Muscle of leg (tissue), 11 donors: Measurements from ENCODE around the gene SERTAD3. TPM values are rescaled to one million over a fixed set of nuclear protein-coding genes. Genes with fewer than 3 reads are reported as not detected.

Source experiments
- DNase-seq: peaks from one replicate; pipeline ENCODE4 v3.0.0; 2013
- H3K27ac ChIP-seq: one replicate; pipeline ENCODE4 v1.5.1; 2013; ENCODE audit warnings: mild to moderate bottlenecking, low read length, control low read depth
- H3K27me3 ChIP-seq: one replicate; pipeline ENCODE4 v1.6.1; 2013; ENCODE audit warnings: low read length; ENCODE audit not compliant: control insufficient read depth, insufficient read depth
- H3K36me3 ChIP-seq: one replicate; pipeline ENCODE4 v1.6.1; 2013; ENCODE audit warnings: low read length; ENCODE audit not compliant: control insufficient read depth, insufficient read depth
- H3K4me1 ChIP-seq: one replicate; pipeline ENCODE4 v1.6.1; 2013; ENCODE audit warnings: low read length; ENCODE audit not compliant: control insufficient read depth, insufficient read depth
- H3K4me3 ChIP-seq: one replicate; pipeline ENCODE4 v1.5.1; 2013; ENCODE audit warnings: low read length, control low read depth
- H3K9me3 ChIP-seq: replicated peaks from 2 replicates; pipeline ENCODE4 v1.6.1; 2013; ENCODE audit warnings: low read depth, low read length; ENCODE audit not compliant: control insufficient read depth
- WGBS: methylation state at CpG from one replicate; pipeline ENCODE4 v1.1.5; 2013; ENCODE audit warnings: missing lambda C conversion rate; ENCODE audit not compliant: insufficient coverage; 5-methylcytosine and 5-hydroxymethylcytosine counted together
- polyA plus RNA-seq, 8 donors: library from polyadenylated mRNA; unstranded; fragments of 120-200 nt; gene quantifications; one replicate each; pipeline versions ENCODE4 v1.2.1 to v1.2.3, GENCODE V29; 2013; ENCODE audit warnings: inconsistent platforms in 1 of 8, low replicate concordance in 1 of 8; ENCODE audit not compliant: insufficient read length in 8 of 8, insufficient read depth in 1 of 8
- total RNA-seq: library from RNA; stranded (reverse); fragments of 120-200 nt; gene quantifications from one replicate; pipeline ENCODE4 v1.2.4, GENCODE V29; 2013

Gene SERTAD3
- total and polyA plus RNA-seq, 9 donors = 45.5 to 66.1 (median 52.7) TPM

DNA sequence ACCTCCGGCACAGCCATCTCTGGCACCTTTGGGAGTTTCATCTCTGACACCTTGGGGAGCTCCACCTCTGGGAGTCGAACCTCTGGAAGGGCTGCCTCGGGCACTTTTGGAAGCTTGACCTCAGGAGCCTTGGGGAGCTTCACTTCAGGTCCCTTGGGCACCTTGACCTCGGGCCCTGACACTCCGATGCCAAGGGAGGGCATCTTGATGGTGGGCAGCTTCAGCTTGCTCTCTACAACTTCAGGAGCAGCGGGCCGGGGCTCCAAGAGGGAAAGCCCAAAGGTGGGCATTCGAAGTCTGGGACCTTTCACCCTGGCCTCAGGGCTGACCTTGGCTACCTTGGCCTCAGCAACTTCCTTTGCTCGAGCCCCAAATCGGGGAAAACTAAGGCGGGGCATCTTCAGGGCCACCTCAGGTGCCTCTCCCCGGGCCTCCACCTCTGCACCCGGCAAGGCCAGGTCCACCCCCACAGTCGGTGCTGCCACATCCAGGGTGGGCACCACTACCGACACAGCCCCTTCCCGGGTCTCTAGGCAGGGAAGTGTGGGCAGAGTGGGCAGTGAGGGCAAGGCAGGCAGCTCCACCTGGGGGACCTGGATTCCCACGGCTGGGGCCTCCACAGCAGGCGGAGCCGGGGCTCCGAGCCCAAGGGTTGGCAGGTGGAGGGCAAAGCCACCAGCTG lies 47.1 kb downstream of the SERTAD3 start:
- Histone ChIP-seq H3K9me3 (no peaks in the 10 kb centered on the region), H3K36me3 (peaks cover 6% of the 10 kb centered on the region), H3K4me3 (no peak overlapping the region), H3K27ac (no peak overlapping the region), H3K4me1 (peaks cover 3% of the 10 kb centered on the region), H3K27me3 (no peaks in the 10 kb centered on the region)
- WGBS = 92% methylated on average over 17 of the region's 20 CpGs
- DNase-seq = no peak

DNA sequence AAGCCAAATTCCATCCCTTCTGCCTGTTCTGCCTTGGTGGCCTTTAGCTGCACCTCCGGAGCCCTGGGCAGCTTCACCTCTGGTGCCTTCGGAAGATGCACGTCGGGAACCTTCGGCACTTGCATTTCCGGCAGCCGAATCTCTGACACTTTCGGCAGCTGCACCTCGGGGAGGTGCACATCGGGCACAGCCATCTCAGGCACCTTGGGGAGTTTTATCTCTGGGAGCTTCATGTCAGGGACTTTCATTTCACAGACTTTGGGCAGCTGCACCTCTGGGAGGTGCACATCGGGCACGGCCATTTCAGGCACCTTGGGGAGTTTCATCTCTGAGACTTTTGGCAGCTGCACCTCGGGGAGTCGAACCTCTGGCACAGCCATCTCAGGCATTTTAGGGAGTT lies 48.2 kb downstream of the SERTAD3 start:
- H3K27me3 ChIP-seq = no peaks in the 10 kb centered on the region
- no peaks in the 10 kb centered on the region for H3K9me3 ChIP-seq
- no peak overlapping the region for H3K27ac ChIP-seq
- H3K4me3 ChIP-seq = no peak overlapping the region
- peaks cover 6% of the 10 kb centered on the region for H3K36me3 ChIP-seq
- WGBS = 84% methylated on average over 14 of the region's 14 CpGs
- H3K4me1 ChIP-seq = peaks cover 3% of the 10 kb centered on the region
- no peak for DNase-seq

DNA sequence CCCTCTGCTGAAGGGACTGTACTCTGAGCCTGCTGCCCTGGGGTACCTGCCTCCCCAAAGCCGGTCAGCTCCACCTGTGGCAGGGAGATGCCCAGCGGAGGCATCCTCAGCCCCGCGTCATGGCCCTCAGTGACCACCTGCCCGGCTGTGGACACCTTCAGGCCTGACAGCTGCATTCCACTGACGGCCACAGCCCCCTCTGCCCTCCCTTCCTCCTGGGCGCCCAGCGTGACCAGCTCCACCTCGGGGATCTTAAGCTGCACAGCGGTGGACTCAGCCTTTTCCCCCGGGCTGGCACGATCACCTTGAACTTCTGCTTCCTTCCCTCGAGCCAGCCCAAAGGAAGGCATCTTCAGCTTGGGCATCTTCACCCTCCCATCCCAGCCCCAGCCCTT lies 49.3 kb downstream of the SERTAD3 start:
- Histone ChIP-seq H3K4me3 (no peak overlapping the region), H3K27ac (no peak overlapping the region), H3K4me1 (no peaks in the 10 kb centered on the region), H3K36me3 (peaks cover 6% of the 10 kb centered on the region), H3K9me3 (no peaks in the 10 kb centered on the region), H3K27me3 (no peaks in the 10 kb centered on the region)
- WGBS = 64% methylated on average over 13 of the region's 13 CpGs
- DNase-seq = no peak

DNA sequence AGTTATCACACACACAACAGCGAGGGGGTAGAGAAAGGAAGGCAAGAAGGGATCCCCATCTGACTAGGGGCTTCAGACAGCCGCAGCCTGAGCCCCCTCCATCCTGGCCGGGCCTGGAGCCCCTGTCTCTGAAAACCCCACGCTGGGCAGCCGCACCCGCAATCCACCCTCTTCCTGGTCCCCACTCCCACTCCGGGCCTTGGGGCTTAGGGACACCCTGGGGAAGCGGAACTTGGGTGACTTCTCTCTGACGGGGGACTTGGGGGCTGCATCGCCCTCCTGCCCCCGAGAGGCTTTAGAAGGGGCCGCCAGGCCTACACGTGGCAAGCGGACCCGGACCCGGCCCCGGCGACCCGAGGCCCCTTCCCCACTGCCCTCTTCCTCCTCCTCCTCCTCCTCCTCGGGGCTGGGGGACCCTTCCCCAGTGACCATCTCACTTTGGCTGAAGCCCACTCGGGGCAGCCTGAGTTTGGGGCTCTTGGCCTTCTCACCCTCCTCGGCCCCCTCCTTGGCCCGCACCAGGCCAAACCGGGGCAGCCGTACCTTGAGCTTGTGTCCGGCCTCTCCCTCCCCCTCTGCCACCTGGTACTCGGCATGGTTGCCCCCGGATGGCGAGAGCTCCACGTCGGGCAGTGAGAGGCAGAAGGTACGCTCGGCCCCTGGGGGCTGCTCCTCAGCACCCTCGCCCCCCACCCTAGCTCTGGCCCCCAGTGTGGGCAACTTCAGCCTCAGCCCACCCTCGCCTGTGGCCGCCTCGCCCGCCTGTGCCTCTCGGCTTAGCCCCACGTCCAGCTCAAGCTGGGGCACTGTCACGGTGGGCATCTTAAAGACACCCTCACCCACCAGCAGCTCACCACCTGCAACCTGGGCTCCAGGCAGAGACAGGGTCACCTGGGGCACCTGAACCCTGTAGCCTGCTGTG lies 50.0 kb downstream of the SERTAD3 start:
- Histone ChIP-seq H3K4me1 (no peaks in the 10 kb centered on the region), H3K4me3 (no peak overlapping the region), H3K36me3 (peaks cover 6% of the 10 kb centered on the region), H3K27me3 (no peaks in the 10 kb centered on the region), H3K9me3 (no peaks in the 10 kb centered on the region), H3K27ac (no peak overlapping the region)
- WGBS = 80% methylated on average over 40 of the region's 41 CpGs
- no peak for DNase-seq

DNA sequence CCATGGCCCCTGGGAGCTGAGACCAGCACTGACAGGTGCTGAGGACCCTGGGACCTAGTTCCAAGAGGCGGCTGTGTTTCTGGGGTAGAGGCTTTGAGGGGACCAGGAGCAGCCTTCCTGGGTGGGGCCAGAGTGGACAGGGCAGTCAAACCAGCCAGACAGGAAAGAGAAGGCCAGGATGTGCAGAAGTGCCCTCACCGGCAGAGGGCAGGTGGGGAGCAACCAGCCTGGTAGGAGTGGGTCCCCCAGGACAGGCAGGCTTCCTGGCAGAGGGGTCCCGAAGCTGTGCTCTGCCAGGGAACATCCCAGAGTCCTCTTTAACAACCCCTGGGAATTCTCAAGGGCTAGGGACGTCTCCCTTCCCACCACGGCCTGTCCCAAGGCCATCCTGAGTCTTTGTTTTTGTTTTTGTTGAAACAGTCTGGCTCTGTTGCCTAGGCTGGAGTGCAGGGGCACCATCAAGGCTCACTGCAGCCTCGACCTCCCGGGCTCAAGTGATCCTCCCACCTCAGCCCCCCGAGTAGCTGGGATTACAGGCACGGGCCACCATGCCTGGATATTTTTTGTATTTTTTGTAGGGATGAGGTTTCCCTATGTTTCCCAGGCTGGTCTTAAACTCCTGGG lies 51.1 kb downstream of the SERTAD3 start:
- H3K27me3 ChIP-seq = no peaks in the 10 kb centered on the region
- H3K9me3 ChIP-seq = no peaks in the 10 kb centered on the region
- DNase-seq = no peak
- H3K4me1 ChIP-seq = no peaks in the 10 kb centered on the region
- no peak overlapping the region for H3K4me3 ChIP-seq
- H3K27ac ChIP-seq = no peak overlapping the region
- WGBS = 36% methylated on average over 4 of the region's 9 CpGs
- peaks cover 6% of the 10 kb centered on the region for H3K36me3 ChIP-seq

DNA sequence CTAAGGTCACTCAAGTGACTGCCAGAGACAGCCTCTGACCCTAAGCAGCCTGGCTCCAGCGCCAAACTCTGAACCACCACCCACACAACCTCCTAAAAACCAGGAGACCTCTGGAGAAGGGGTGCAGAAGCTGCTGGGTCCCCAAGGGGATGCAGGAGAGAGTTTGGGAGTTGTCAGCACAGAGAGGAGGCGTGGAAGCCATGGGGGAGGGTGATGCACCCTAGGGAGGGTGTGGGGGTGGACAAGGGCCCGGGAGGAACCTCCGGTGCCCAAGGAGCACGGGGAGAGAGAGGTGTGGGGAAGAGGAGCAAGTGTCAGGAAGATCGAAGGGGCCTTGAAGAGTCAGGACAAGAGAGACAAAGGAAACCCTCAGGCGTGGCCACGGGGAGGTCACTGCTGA lies 52.0 kb downstream of the SERTAD3 start:
- 70% methylated on average over 7 of the region's 8 CpGs for WGBS
- no peak overlapping the region for H3K27ac ChIP-seq
- no peak overlapping the region for H3K4me3 ChIP-seq
- H3K9me3 ChIP-seq = no peaks in the 10 kb centered on the region
- no peak for DNase-seq
- H3K27me3 ChIP-seq = no peaks in the 10 kb centered on the region
- peaks cover 1% of the 10 kb centered on the region for H3K4me1 ChIP-seq
- no peaks in the 10 kb centered on the region for H3K36me3 ChIP-seq

Other genes with a start within 250 kb of the SERTAD3 start
- gene TTC9B, start 226.0 kb downstream of the SERTAD3 start, total RNA-seq = 0.09 TPM
- under 1 TPM in 5 of 8 donors, not detected in 3; 0.08 to 0.13 (median 0.12) TPM for gene TTC9B, start 226.0 kb downstream of the SERTAD3 start, polyA plus RNA-seq
- 0.31 TPM for gene CCNP, start 217.6 kb downstream of the SERTAD3 start, total RNA-seq
- under 1 TPM; 0.23 to 0.65 (median 0.39) TPM for gene CCNP, start 217.6 kb downstream of the SERTAD3 start, polyA plus RNA-seq
- 120 TPM for gene AKT2, start 159.0 kb downstream of the SERTAD3 start, total RNA-seq
- 100 to 1,000 TPM; 149 to 223 (median 176) TPM for gene AKT2, start 159.0 kb downstream of the SERTAD3 start, polyA plus RNA-seq
- 36.6 TPM for gene C19orf47, start 95.9 kb downstream of the SERTAD3 start, total RNA-seq
- 10 to 100 TPM; 54.3 to 70.2 (median 58.8) TPM for gene C19orf47, start 95.9 kb downstream of the SERTAD3 start, polyA plus RNA-seq
- 255 TPM for gene PLD3, start 95.6 kb downstream of the SERTAD3 start, total RNA-seq
- gene PLD3, start 95.6 kb downstream of the SERTAD3 start, polyA plus RNA-seq = 100 to 1,000 TPM; 193 to 271 (median 265) TPM
- 0.13 TPM for gene HIPK4, start 54.2 kb downstream of the SERTAD3 start, total RNA-seq
- 1 to 10 TPM; 1.2 to 3.7 (median 1.9) TPM for gene HIPK4, start 54.2 kb downstream of the SERTAD3 start, polyA plus RNA-seq
- gene PRX, start 31.0 kb downstream of the SERTAD3 start, total RNA-seq = 7.7 TPM
- gene PRX, start 31.0 kb downstream of the SERTAD3 start, polyA plus RNA-seq = 1 to 10 TPM; 7.0 to 9.3 (median 7.8) TPM
- gene SERTAD1, start 18.3 kb downstream of the SERTAD3 start, total RNA-seq = 9.8 TPM
- gene SERTAD1, start 18.3 kb downstream of the SERTAD3 start, polyA plus RNA-seq = 1 to 10 TPM; 5.7 to 9.1 (median 8.0) TPM
- 57.9 TPM for gene BLVRB, start 21.4 kb upstream of the SERTAD3 start, total RNA-seq
- 10 to 100 TPM; 41.4 to 55.7 (median 42.7) TPM for gene BLVRB, start 21.4 kb upstream of the SERTAD3 start, polyA plus RNA-seq
- gene SPTBN4, start 22.7 kb upstream of the SERTAD3 start, total RNA-seq = 0.40 TPM
- gene SPTBN4, start 22.7 kb upstream of the SERTAD3 start, polyA plus RNA-seq = under 1 TPM; 0.23 to 0.73 (median 0.50) TPM
- 8.2 TPM for gene SHKBP1, start 132.5 kb upstream of the SERTAD3 start, total RNA-seq
- gene SHKBP1, start 132.5 kb upstream of the SERTAD3 start, polyA plus RNA-seq = 10 to 100 TPM; 18.6 to 29.8 (median 21.6) TPM
- gene LTBP4, start 157.0 kb upstream of the SERTAD3 start, total RNA-seq = 69.6 TPM
- gene LTBP4, start 157.0 kb upstream of the SERTAD3 start, polyA plus RNA-seq = 100 to 1,000 TPM; 209 to 383 (median 313) TPM
- 14.6 TPM for gene NUMBL, start 246.3 kb upstream of the SERTAD3 start, total RNA-seq
- 10 to 100 TPM; 26.7 to 39.5 (median 33.5) TPM for gene NUMBL, start 246.3 kb upstream of the SERTAD3 start, polyA plus RNA-seq